Panc1 (cell line): ENCODE data around the gene ARHGAP11B.
"Not testable (repeated sequence)": the region's sequence is repeated elsewhere in the genome, so short reads cannot be mapped to it uniquely, and the experiment has no call there.

Experiments
- CTCF ChIP-seq: fragments of 450-650 bp; IDR thresholded peaks from 2 replicates; pipeline ENCODE4 v1.5.1; 2017; ENCODE audit warnings: mild to moderate bottlenecking
- POLR2AphosphoS5 ChIP-seq: IDR thresholded peaks from 2 replicates; pipeline ENCODE4 v1.6.1; 2012; ENCODE audit warnings: mild to moderate bottlenecking, low read depth, low read length, moderate library complexity
- REST ChIP-seq, 2 experiments: IDR thresholded peaks; 2 replicates each; pipeline ENCODE4 v1.6.1; 2011 to 2012; ENCODE audit warnings: low read depth in 2 of 2, control low read depth in 1 of 2, low read length in 1 of 2, mild to moderate bottlenecking in 1 of 2, moderate library complexity in 1 of 2; ENCODE audit not compliant: insufficient read depth in 1 of 2
- SIN3A ChIP-seq: IDR thresholded peaks from 2 replicates; pipeline ENCODE4 v1.6.1; 2012; ENCODE audit warnings: low read depth, mild to moderate bottlenecking, low read length, moderate library complexity, borderline replicate concordance; ENCODE audit not compliant: insufficient read depth
- TCF7L2 ChIP-seq: IDR thresholded peaks from 2 replicates; pipeline ENCODE4 v1.6.1; 2011; ENCODE audit warnings: mild to moderate bottlenecking, low read depth, low read length, inconsistent platforms

- TF ChIP-seq CTCF = peak; percentile 45; the same call in 1 of the 2 replicates
- TF ChIP-seq REST (IDR thresholded peaks at IDR 0.05; ENCODE audit: insufficient read depth in 1 of 2, low read depth in 2 of 2, low read length in 1 of 2); POLR2AphosphoS5; SIN3A; TCF7L2: not testable (repeated sequence)
Observed at GRCh38 chr15:30661154-30661553, 35.2 kb downstream of the ARHGAP11B start.
